WERI-Rb-1 (cell line): ENCODE results near the gene SSBP4.

Experiments used
- DNase-seq: peaks from one replicate; pipeline ENCODE4 v3.0.0-alpha.2; 2020
- H3K27ac ChIP-seq: fragments of 250-450 bp; sonication (Bioruptor Pico); 2 replicates; pipeline ENCODE4 v1.5.1; 2020; ENCODE audit warnings: mild to moderate bottlenecking, moderate library complexity
- H3K27me3 ChIP-seq: fragments of 250-450 bp; sonication (Bioruptor Pico); 2 replicates; pipeline ENCODE4 v1.5.1; 2021; ENCODE audit warnings: mild to moderate bottlenecking, low read depth, moderate library complexity; ENCODE audit not compliant: insufficient read depth, severe bottlenecking
- H3K36me3 ChIP-seq: fragments of 250-450 bp; sonication (Bioruptor Pico); 2 replicates; pipeline ENCODE4 v1.5.1; 2020; ENCODE audit warnings: mild to moderate bottlenecking, moderate library complexity
- H3K4me3 ChIP-seq: 2 replicates; pipeline ENCODE4 v1.5.1; 2011; ENCODE audit warnings: low read depth, mild to moderate bottlenecking, control low read depth, low read length
- H3K9me3 ChIP-seq: fragments of 250-450 bp; sonication (Bioruptor Pico); 2 replicates; pipeline ENCODE4 v1.5.1; 2021; ENCODE audit warnings: mild to moderate bottlenecking, moderate library complexity; ENCODE audit not compliant: severe bottlenecking
- CTCF ChIP-seq: IDR thresholded peaks from 2 replicates; pipeline ENCODE4 v1.5.1; 2011; ENCODE audit warnings: low read depth, mild to moderate bottlenecking, control low read depth, inconsistent platforms, low read length

Gene SSBP4

GRCh38 chr19:18433735-18434398, 14.7 kb downstream of the SSBP4 start:
- Histone ChIP-seq H3K9me3 (no peaks in the 10 kb centered on the region), H3K27ac (peak overlapping the region; percentile 86; the same call in 1 of the 2 replicates), H3K36me3 (peaks cover 42% of the 10 kb centered on the region), H3K4me3 (no peak overlapping the region; the same call in 1 of the 2 replicates), H3K27me3 (no peaks in the 10 kb centered on the region)
- TF ChIP-seq CTCF, result no peak
- DNase-seq, result peak; percentile 65

- peaks cover 42% of the 10 kb centered on the region for H3K36me3 ChIP-seq
- peak overlapping the region; percentile 36 for H3K27ac ChIP-seq
- H3K4me3 ChIP-seq, result no peak overlapping the region
- TF ChIP-seq CTCF, result no peak
- H3K27me3 ChIP-seq, result no peaks in the 10 kb centered on the region
- no peaks in the 10 kb centered on the region for H3K9me3 ChIP-seq
- no peak for DNase-seq
Measured at GRCh38 chr19:18434411-18435175, 15.4 kb downstream of the SSBP4 start.

GRCh38 chr19:18435178-18435841, 16.1 kb downstream of the SSBP4 start:
- H3K27ac ChIP-seq, result no peak overlapping the region
- no peaks in the 10 kb centered on the region for H3K27me3 ChIP-seq
- no peak for DNase-seq
- H3K4me3 ChIP-seq, result no peak overlapping the region
- H3K9me3 ChIP-seq, result no peaks in the 10 kb centered on the region
- H3K36me3 ChIP-seq, result peaks cover 42% of the 10 kb centered on the region
- TF ChIP-seq CTCF, result no peak

- H3K4me3 ChIP-seq, result no peak overlapping the region
- H3K9me3 ChIP-seq, result no peaks in the 10 kb centered on the region
- no peak overlapping the region; the same call in 1 of the 2 replicates for H3K27ac ChIP-seq
- DNase-seq, result no peak
- peaks cover 36% of the 10 kb centered on the region for H3K36me3 ChIP-seq
- no peaks in the 10 kb centered on the region for H3K27me3 ChIP-seq
- no peak for TF ChIP-seq CTCF
Measured at GRCh38 chr19:18435842-18436670, 16.9 kb downstream of the SSBP4 start.

GRCh38 chr19:18436671-18437490, 17.7 kb downstream of the SSBP4 start:
- no peaks in the 10 kb centered on the region for H3K9me3 ChIP-seq
- peak overlapping the region; percentile 95 for H3K4me3 ChIP-seq
- peak overlapping the region; percentile 66 for H3K27ac ChIP-seq
- no peaks in the 10 kb centered on the region for H3K27me3 ChIP-seq
- DNase-seq, result peak; percentile 92
- peaks cover 34% of the 10 kb centered on the region for H3K36me3 ChIP-seq
- no peak for TF ChIP-seq CTCF
